Measurements from ENCODE around the gene GDPD4. TPM values are rescaled to one million over a fixed set of nuclear protein-coding genes. Genes with fewer than 3 reads are reported as not detected.

Gene GDPD4
- total and polyA plus RNA-seq, 10 of the 15 experiments (the other 5 are each of a cell fraction or from before 2014, with no cell fraction given) = 0.23 TPM; not detected in 9

GRCh38 chr11:77212314-77213007 lies 89.0 kb downstream of the GDPD4 start (continued):
- TF ChIP-seq PBX3 (IDR thresholded peaks at IDR 0.05; ENCODE audit: insufficient replicate concordance, low read depth, low read length) (no peak), ZNF207 (IDR thresholded peaks at IDR 0.05; ENCODE audit: borderline replicate concordance) (no peak), ZBTB11 (CRISPR knock-in tag; IDR thresholded peaks at IDR 0.05) (no peak), KDM1A (IDR thresholded peaks at IDR 0.05; ENCODE audit: borderline replicate concordance) (no peak), RFX5 (IDR thresholded peaks at IDR 0.05; ENCODE audit: low read depth, low read length) (no peak), ZNF622 (IDR thresholded peaks at IDR 0.05) (no peak)
- TF ChIP-seq, protein P1, sequence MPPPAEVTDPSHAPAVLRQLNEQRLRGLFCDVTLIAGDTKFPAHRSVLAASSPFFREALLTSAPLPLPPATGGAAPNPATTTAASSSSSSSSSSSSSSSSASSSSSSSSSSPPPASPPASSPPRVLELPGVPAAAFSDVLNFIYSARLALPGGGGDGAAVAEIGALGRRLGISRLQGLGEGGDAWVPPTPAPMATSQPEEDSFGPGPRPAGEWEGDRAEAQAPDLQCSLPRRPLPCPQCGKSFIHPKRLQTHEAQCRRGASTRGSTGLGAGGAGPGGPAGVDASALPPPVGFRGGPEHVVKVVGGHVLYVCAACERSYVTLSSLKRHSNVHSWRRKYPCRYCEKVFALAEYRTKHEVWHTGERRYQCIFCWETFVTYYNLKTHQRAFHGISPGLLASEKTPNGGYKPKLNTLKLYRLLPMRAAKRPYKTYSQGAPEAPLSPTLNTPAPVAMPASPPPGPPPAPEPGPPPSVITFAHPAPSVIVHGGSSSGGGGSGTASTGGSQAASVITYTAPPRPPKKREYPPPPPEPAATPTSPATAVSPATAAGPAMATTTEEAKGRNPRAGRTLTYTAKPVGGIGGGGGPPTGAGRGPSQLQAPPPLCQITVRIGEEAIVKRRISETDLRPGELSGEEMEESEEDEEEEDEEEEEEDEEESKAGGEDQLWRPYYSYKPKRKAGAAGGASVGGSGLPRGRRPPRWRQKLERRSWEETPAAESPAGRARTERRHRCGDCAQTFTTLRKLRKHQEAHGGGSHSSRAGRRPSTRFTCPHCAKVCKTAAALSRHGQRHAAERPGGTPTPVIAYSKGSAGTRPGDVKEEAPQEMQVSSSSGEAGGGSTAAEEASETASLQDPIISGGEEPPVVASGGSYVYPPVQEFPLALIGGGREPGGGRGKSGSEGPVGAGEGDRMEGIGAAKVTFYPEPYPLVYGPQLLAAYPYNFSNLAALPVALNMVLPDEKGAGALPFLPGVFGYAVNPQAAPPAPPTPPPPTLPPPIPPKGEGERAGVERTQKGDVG (CRISPR knock-in tag; IDR thresholded peaks at IDR 0.05) = no peak
- TF ChIP-seq, protein P2, sequence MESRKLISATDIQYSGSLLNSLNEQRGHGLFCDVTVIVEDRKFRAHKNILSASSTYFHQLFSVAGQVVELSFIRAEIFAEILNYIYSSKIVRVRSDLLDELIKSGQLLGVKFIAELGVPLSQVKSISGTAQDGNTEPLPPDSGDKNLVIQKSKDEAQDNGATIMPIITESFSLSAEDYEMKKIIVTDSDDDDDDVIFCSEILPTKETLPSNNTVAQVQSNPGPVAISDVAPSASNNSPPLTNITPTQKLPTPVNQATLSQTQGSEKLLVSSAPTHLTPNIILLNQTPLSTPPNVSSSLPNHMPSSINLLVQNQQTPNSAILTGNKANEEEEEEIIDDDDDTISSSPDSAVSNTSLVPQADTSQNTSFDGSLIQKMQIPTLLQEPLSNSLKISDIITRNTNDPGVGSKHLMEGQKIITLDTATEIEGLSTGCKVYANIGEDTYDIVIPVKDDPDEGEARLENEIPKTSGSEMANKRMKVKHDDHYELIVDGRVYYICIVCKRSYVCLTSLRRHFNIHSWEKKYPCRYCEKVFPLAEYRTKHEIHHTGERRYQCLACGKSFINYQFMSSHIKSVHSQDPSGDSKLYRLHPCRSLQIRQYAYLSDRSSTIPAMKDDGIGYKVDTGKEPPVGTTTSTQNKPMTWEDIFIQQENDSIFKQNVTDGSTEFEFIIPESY (IDR thresholded peaks at IDR 0.05) = no peak

Data from GM12878 (cell line).